GM19193 (cell line): ENCODE measurements around the gene ZG16B.

Experiments
- POLR2A ChIP-seq: IDR thresholded peaks from 4 replicates; pipeline ENCODE4 v1.6.1; 2011; ENCODE audit not compliant: insufficient read depth, insufficient read length; ENCODE audit errors: extremely low read depth

ZG16B gene

GRCh38 chr16:2817340-2818271 is 12.5 kb upstream of the ZG16B start:
- no peak for TF ChIP-seq POLR2A

- TF ChIP-seq POLR2A = no peak
These were observed 11.7 kb upstream of the ZG16B start for GRCh38 chr16:2818272-2818876.

GRCh38 chr16:2819179-2819938 is 10.7 kb upstream of the ZG16B start:
- no peak for TF ChIP-seq POLR2A

GRCh38 chr16:2819939-2820835 is 9.9 kb upstream of the ZG16B start:
- TF ChIP-seq POLR2A = no peak

GRCh38 chr16:2820836-2821486 is 9.1 kb upstream of the ZG16B start:
- TF ChIP-seq POLR2A = no peak

GRCh38 chr16:2821487-2822157 is 8.5 kb upstream of the ZG16B start:
- no peak for TF ChIP-seq POLR2A

GRCh38 chr16:2822158-2822495 is 8.0 kb upstream of the ZG16B start:
- TF ChIP-seq POLR2A = no peak

- no peak for TF ChIP-seq POLR2A
These were observed 7.6 kb upstream of the ZG16B start for GRCh38 chr16:2822496-2822895.

GRCh38 chr16:2824626-2825025 is 5.5 kb upstream of the ZG16B start:
- TF ChIP-seq POLR2A = no peak

GRCh38 chr16:2825049-2825742 is 4.9 kb upstream of the ZG16B start:
- no peak for TF ChIP-seq POLR2A

GRCh38 chr16:2825906-2826305 is 4.2 kb upstream of the ZG16B start:
- no peak for TF ChIP-seq POLR2A

GRCh38 chr16:2826591-2827373 is 3.3 kb upstream of the ZG16B start:
- TF ChIP-seq POLR2A = no peak
